Mammary epithelial cell (primary cell): ENCODE data around the gene HNRNPR.

Experiments used
- CTCF ChIP-seq, 2 donors: IDR thresholded peaks in 1 of 2; conservative IDR thresholded peaks in 1 of 2; 2 replicates each; pipeline ENCODE4 v1.5.1; 2011 to 2012; ENCODE audit warnings: inconsistent platforms in 2 of 2, low read length in 2 of 2, mild to moderate bottlenecking in 2 of 2, control low read depth in 1 of 2, low read depth in 1 of 2; ENCODE audit not compliant: insufficient read depth in 1 of 2; ENCODE audit errors: extremely low read depth in 1 of 2
- EZH2 ChIP-seq: IDR thresholded peaks from 2 replicates; pipeline ENCODE4 v1.6.1; 2012; ENCODE audit warnings: low read length, inconsistent platforms, borderline replicate concordance

DNA sequence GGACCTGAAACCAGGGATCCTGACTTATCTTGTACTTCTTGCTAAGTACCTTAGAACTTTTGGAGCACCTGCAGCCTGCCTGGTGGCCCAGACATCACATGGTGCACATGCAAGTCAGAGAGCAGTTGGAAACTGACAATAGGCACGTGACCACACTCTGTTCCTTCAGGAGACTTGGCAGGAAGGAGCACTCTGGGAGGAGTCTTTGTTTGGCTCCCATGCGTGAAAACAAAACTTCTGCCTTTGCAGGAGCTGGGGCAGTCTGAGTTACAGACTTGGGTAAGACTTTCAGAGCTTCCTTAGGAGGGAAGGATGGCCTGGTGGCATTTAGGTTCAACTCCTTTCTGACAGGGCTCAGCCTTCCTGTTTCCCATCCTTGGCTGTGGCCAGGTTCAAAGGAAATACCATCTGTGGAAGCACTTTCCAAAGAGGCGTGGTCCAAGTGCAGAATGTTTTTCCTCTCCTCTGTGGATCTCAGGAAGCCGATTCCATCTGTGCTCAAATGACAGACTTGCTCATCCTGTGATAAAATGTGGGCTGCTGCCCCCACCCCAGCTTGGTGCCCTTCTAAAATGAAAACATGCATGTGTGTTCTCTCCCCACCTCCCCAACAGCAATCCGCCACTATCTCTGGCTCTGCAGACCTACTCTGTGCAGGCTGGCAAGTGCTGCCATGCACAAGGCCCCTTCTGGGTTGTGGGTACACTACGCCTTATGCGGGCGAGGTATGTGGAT, 39.7 kb upstream of the HNRNPR start:
- TF ChIP-seq EZH2 (no peak), CTCF (conservative IDR thresholded peaks at IDR 0.05 in 1 of 2, IDR thresholded peaks at IDR 0.05 in 1 of 2; ENCODE audit: extremely low read depth in 1 of 2, insufficient read depth in 1 of 2, low read depth in 1 of 2, low read length in 2 of 2) (no peak)
